Right renal pelvis (tissue), 4 donors: ENCODE results near the gene MTG2. TPM values are rescaled to one million over a fixed set of nuclear protein-coding genes. Genes with fewer than 3 reads are reported as not detected.

Experiments used
- DNase-seq, 4 donors: peaks; one replicate each; pipeline ENCODE4 v3.0.0-alpha.2; 2013; ENCODE audit warnings: low read depth in 4 of 4, low spot score in 3 of 4, missing footprints in 1 of 4
- polyA plus RNA-seq, 4 donors: library from polyadenylated mRNA; unstranded; fragments of 120-200 nt; gene quantifications; one replicate each; pipeline ENCODE4 v1.2.1, GENCODE V29; 2013; ENCODE audit not compliant: insufficient read length in 4 of 4

Gene MTG2
- polyA plus RNA-seq, 4 donors, result 34.3 to 39.2 (median 36.8) TPM

DNA sequence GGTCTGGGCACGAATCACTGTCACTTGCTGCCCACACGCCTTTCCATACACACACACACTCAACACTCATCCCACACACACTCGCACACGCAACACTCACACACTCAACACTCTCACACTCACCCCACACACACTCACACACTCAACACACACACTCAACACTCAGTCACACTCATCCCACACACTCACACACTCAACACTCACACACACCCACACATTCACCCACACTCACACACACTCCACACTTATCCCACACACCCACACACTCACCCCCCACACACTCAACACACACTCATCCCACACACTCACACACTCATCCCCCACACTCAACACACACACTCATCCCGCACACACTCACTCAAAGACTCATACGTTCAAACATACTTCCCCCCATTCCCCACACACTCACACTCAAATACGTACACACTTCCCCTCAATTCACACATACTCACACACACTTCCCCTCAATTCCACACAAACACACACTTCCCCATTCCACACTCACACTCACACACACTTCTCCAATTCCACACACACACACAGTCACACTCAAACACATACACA, 46.2 kb downstream of the MTG2 start:
- DNase-seq, result no peak

DNA sequence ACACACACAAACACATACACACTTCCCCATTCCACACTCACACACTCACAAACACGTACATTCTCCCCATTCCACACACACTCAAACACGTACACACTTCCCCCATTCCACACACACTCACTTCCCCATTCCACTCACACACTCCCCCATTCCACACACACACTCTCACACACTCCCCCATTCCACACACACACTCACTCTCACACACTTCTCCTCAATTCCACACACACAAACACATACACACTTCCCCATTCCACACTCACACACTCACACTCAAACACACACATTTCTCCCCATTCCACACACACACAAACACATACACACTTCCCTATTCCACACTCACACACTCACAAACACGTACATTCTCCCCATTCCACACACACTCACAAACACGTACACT, 46.8 kb downstream of the MTG2 start:
- no peak for DNase-seq

DNA sequence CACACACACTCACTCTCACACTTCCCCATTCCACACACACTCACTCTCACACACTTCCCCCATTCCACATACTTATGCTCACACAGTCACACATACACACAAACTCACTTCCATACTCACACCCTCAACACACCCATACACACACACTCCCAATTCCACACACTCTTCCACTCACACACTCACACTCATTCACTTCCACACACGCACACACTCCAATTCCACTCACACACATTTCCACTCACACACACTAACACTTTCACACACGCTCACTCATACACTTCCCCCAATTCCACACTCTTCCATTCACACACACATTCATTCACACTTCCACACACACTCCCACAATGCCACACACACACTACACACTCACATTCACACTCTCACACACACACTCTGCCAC, 47.4 kb downstream of the MTG2 start:
- DNase-seq, result no peak

DNA sequence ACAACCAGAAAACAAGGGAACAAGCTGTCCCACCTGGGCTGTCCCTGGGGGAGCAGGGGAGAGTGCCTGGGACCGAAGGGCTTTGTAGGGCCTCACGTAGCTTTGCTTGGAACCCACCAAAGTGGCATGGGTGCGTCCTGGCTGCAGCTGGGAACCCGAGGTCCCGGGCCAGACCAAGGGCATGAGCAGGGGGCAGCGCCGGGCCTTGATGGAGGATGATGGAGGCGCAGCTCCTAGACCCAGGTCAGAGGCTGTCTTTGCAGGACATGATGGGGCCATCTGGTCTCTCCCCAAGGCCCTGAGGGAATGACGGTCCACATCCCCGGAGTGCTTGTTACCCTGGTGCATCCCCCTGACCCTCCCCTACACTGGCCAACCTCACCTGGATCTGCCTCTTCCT, 47.9 kb downstream of the MTG2 start:
- DNase-seq, result no peak

DNA sequence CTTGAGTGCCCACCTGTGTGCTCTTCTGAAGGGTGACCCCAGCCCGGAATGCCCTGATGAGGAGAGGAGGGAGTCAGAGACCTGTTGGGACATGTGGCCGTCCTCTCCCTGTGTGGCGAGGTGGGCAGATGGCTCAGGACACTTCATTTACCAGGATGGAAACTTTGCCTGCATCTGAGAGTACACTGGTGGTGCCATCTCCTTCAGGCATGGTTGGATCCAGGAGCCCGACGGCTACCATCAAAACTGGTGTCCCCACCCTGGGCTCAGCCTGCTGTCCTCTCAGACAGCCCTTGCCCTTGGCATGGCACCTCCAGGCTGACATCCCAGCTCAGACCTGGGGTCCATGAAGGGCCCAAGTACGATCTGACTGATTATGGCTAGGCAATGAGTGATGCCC, 48.5 kb downstream of the MTG2 start:
- no peak for DNase-seq

DNA sequence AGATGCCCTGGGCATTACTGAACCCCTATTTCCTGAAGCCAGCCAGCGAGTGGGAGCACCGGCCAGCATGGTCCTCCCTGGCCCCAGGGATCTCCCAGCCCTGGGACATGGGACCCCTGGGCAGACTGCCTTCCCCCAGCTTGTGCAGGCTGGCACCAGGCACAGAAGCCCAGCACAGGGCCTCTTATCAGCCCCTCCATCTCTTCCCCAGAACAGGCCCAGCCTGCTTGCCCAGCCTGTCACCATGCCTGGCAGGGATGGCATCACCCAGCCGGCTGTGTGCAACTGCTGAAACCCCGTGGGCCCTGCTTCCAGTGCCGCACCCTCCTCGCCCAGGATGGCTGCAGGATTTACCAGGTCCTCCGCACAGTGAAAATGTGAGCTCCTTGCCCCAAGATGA, 49.4 kb downstream of the MTG2 start:
- DNase-seq, result no peak

DNA sequence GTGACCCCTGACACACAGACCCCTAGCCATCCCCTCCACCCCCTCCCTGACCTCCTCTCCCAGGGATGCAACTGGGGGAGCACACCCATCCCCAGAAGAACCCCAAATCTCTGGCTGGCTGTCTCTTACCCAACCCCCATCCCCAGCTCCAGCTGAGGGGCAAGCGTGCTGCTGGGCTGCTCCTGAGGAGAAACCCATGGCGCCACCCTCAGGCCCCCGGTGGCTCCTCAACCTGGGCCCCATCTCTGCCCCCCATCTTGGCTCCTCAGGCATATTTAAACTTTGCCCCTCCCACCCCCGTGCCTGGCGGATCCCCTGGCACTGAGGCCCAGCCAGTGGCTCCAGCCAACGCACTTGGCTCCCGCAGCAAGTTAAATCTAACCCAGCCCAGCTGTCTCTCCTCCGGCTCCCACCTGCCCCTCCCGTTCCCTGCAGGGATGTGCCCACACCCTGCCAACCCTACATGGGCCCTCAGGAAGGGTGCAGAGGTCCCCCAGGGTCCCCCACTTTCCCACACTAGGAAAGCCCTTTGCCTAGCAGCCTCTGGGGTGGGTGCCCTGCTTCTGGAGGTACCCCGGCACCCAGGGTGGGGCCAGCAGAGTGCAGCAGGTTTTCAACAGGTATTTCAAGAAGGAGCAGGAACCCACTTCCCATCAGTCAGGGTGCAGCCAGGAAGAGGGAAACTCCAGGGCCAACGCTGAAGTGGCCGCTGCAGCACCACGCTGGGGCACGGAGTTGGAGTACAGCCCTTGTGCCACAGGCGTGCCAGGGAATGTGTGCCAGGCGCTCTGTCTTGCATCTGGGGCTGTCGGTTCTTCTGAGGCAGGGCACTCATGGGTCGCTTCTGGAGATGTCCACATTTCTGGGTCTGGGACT, 50.2 kb downstream of the MTG2 start:
- no peak for DNase-seq

DNA sequence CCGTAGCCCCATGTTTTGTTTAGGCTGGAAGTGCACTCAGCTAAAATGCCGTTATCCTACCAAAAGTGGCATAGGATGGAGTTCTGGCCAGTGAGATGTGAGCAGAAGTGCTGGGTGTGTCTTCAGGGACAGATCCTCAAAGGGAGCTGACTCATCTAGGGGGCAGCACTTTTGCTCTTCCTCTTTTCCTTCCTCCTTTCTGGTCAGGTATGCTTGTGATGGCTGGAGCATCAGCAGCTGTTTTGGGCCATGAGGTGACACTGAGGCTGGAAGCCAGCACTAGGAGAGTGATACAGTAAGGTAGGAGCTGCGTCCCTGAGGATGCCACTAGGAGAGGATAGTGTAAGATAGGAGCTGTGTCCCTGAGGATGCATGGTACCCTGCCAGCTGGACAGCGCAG, 50.9 kb downstream of the MTG2 start:
- no peak for DNase-seq

DNA sequence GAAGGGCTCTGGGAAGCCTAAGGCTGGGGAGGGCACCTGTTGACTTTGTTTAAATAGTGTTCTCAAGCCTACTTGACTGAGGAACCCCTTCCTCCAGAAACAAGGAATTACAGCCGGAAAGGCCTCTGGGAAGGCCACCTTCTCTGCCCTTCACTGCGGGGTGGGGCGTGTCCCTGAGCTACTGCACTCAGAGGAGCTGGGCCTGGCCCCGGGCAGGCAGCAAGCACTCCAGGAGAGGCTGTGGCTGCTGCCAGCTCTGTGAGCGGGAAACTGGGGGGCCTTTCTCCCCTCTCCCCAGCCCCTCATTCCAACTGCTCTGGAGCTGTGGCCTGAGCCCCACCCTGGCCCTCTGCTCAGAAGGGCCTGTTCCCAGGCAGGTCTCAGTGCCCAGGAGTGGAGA, 51.5 kb downstream of the MTG2 start:
- no peak for DNase-seq

DNA sequence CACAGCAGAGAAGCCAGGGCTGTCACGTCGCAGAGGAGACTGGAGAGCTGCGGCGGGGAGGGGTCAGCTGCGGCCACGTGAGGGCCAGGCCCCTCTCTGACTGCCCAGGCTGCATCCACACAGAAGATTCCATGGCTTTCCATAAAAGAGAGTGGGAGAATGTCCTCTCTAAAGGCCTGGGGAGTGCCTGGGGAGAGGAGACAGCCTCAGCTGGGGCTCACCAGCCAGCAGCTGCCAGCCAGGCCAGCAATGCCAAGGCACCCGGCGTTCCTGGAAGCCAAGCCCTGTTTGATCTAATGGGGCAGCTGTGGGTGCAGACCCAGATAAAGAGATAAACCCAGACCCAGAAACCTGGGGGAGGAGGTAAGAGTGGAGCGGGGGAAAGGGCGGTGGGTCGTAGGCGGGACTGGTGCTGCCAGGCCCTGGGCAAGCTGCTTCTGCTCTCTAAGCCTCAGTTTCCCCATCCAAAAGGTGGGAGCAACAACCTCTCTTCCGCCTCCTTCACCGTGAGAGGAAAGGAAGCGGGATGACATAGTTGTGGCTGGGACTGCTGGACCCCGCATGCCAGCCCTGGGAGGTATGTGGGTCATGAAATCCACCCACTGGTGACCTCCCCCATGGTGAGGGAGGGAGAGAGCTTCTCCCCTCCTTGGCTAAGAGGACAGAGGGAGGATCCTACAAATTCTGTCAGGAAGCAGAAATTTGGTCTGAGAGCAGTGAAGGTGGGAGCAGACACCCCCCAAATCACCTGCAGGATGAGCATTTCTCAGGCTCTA, 52.4 kb downstream of the MTG2 start:
- no peak for DNase-seq

DNA sequence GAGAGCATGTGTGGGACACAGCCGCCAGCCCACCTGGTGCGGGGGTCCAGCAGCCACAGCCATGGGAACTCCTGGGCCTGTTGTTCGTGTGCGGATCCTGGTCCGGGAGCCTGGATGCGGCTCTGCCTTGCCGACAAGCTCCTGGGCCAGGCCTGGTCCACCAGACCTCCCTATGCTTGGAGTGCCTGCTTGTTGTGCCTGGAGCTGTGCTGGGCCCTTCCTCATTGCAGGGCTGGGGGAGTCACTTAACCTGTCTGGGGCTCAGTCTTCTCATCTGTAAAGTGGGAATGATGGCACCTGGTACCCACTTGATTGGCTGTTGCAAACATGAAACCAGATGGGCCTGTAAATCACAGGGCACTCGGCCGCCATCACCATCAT, 52.9 kb downstream of the MTG2 start:
- no peak for DNase-seq

DNA sequence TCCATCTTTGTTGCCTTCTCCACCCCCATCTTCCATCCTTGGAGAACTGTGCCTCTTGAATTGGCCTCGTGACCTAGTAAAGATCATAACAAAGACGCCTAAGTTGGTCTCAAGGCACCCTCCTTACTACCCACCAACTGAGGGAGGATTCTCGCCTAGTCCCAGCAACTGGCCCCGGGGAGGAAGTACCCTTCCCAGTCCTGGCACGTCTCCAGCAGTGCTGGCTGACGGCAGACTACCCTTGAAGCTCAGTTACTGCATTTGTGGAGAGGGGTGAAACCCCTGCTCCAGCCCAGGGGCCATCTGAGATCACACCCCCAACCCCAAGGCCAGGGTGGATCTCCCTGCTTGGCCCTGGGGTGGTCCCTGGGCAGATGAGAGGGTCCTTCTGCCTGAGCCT, 53.4 kb downstream of the MTG2 start:
- DNase-seq, result no peak

DNA sequence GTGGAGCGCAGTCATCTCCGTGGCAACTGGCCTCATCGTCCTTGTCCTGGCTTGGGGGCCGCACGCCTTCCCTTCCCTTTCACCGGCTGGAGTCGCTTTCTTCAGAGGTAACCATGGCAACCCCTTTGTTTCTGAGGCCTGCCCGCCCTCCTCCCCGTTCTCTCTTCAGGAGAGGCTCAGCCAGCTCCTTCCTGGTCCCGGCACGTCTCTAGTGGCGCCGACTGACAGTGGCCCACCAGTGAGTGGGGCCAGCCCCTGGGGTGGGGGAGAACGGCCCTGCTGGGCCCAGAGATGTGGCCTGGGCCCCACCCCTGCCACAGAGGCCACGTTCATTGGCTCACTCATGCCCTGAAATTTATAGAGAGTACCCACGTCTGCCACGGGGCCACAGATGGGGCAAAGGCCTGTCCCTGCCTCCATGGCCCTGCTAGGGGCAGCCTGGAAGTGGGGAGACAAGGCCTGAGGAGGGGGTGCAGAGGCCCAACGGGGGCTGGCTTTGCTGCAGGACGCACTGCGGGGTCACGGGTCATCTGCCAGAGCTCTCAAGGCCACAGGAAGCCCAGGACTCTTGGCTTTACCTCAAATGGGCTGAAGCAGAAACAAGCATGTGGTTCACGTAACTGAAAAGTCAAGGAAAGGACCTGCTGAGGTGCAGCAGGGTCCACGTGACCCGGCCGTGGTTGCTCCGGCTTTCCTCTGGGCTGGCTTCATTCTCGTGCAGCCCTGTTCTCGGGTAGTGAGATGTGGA, 54.1 kb downstream of the MTG2 start:
- DNase-seq, result no peak

DNA sequence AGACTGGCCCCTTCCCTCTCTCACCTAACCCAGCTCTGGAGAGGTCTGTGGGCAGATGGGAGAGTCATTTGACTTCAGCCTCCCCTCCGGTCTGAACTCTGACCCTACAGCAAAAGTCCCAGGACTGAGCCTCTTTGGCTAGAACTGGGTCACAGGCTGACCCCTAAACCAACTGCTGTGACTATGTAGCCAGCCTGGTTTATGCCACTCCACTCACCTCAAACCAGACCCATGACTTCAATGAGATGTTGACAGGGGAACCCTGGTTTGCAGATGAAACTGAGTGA, 54.6 kb downstream of the MTG2 start:
- DNase-seq, result no peak

DNA sequence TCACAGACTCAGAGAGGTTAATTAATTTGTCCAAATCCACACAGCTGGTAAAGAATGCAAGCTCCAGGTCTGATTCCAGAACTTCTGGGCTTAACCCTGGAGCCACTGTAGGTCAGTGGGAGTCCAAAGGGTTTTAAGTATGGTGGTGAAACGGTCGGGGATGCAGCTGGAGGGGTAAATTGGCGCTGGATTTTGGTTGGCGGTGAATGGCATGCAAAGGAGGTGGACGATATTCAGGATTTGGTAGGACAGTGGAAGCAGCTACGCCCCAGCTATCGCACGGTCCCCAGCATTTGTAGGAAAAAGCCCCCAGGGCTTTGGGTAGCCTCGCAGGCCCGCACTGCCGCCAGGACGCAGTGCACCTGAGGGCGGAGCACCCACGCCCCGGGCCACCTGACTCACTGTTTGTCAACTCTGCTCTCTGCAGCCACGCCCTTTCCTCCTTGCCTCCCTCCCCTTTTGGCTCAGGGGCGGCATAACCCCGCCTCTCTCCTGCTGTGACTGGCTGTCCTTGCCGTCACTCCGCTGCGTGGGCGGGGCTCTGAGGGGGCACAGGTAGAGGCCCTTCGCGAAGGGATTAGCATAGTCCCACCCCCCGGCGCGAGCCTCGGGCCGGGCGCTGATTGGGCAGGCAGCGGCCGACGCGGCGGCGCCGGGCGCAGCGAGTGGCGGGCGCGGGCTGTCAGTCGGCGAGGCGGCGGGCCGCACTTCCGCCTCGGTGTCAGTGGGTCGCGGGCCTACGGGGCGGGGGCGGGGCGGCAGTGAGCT, 55.2 kb downstream of the MTG2 start, which contains the start of gene OSBPL2:
TSS of gene OSBPL2 (plus strand) at position 721 of the 768 bp plus-strand sequence. CDS start 17,664 bp downstream, outside the sequence.
- DNase-seq, result peak; percentile 96 to 97 (median 96)

DNA sequence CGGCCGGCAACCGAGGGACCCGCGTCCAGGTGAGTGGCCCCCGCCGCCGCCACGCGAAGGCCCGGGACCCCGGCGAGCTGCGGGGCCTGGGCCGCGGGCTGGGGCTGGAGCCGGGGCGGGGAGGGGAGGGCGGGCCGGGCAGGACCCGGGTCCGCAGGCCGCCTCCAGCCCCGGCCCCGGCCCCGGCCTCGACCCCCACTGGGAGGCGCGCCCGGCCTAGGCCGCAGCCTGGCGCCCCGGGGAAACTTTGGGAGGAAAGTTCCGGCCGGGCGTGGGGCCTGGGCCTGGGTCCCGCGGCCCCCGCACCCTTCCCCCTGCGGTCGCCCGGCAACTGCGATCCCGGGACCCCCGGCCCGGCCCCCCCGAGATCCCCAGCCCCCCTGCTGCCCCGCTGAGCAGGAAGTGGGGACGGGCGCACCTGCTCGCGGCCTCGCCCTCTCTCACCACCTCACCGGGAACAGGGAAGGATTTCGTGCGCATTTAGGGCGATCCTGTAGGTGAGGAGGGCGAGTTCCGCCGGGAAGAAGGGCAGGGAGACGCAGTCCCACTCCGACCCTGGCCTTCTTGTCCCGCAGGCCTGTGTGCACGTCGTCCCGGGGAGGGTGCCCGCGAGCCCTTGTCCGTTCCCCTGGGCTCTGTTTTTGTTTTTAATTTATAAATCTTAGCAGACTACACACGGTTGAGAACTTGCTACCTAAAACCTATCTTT, 55.9 kb downstream of the MTG2 start:
- no peak for DNase-seq

DNA sequence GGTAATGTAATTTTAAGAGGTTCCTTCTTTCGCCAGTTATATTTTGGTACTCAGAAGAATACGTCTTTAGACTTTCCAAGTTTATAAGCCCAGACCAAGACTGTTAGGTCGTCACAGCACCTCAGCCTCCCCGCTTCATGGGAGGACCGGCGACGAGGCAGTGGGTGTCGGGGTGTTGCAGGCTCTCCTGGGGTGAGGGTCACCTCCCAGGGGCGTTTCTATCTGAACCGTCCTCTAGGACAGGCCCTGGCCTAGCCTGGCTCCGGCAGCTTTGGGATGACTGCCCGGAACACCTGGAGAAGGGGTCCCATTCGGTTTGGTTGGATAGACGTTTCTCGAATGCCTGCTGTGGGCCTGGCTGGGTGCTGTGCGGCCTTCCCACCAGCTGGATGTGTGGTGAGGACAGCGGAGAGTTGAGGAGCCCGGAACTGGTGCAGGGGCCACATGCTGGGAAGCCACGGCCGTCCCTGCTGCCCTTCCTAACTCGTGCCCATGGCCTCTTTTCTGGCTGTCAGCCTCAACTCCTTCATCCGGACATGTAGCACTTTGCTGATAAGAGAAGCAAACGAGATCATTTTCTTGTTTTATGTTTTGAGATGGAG, 56.6 kb downstream of the MTG2 start:
- DNase-seq, result no peak

DNA sequence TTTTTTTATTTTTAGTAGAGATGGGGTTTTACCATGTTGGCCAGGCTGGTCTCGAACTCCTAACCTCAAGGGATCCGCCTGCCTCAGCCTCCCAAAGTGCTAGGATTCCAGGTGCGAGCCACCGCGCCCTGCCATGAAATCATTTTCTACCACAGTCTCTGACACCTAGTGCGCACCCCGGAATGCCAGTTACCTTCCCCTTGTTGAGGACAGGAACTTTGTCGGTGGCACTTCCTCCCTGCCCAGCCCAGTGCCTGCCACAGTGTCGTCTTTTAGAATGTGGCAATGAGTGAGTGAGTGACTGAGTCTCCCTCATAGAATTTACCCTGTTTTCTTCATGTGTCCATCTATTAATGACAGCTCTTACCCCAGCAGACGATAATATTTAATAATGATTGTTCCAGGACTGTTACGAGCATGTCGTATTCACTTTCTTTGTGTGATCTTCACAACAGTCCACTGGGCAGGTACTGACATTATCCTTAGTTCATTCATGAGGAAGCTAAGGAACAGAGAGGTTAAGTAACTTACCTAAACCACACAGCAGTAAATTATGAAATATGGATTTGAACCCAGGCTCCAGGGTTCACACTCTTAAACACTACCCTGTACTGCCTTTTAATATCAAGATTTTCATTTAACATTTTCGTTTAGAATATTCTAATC, 57.3 kb downstream of the MTG2 start:
- no peak for DNase-seq

DNA sequence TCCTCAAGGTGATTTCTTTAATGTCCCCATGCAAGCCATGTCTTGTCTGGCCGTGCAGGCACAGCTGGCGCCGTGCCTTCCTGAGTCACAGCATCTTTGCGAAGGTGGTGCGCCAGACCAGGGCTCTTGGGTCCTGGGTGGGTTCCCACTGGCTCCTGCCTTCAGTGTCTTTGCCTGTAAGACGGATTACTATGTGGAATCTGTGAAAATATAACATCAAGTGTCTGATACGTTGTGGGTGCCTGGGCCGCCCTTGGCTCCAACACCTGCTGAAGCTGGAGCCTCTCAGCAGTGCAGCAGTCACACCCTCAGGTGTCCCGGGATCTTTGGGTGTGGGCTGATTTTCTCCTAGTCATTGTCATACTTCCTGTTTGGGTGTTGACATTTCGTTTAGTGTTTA, 58.7 kb downstream of the MTG2 start:
- DNase-seq, result no peak
